Adipose tissue (tissue), 3 donors: ENCODE results near the gene ANXA11. TPM values are rescaled to one million over a fixed set of nuclear protein-coding genes. Genes with fewer than 3 reads are reported as not detected.
"Not testable (repeated sequence)": the region's sequence is repeated elsewhere in the genome, so short reads cannot be mapped to it uniquely, and the experiment has no call there.

Source experiments
- H3K27ac ChIP-seq: one replicate; pipeline ENCODE4 v1.5.1; 2013; ENCODE audit warnings: low read depth, low read length
- WGBS, 3 donors: extraction: QIAGEN DNeasy Blood & Tissue Kit; methylation state at CpG; one replicate each; pipeline ENCODE4 v1.1.7; 2013; 5-methylcytosine and 5-hydroxymethylcytosine counted together
- polyA plus RNA-seq, 3 donors: library from polyadenylated mRNA; stranded (reverse); fragments of 200-250 nt; gene quantifications; one replicate each; pipeline ENCODE4 v1.2.3, GENCODE V29; 2013
- donor health status: healthy with polysubstance abuse.
- donor health status: Bipolar disorder and iron deficiency.
- donor health status: healthy.

Gene ANXA11
- polyA plus RNA-seq, 3 donors, result 64.4 to 125 (median 117) TPM

DNA sequence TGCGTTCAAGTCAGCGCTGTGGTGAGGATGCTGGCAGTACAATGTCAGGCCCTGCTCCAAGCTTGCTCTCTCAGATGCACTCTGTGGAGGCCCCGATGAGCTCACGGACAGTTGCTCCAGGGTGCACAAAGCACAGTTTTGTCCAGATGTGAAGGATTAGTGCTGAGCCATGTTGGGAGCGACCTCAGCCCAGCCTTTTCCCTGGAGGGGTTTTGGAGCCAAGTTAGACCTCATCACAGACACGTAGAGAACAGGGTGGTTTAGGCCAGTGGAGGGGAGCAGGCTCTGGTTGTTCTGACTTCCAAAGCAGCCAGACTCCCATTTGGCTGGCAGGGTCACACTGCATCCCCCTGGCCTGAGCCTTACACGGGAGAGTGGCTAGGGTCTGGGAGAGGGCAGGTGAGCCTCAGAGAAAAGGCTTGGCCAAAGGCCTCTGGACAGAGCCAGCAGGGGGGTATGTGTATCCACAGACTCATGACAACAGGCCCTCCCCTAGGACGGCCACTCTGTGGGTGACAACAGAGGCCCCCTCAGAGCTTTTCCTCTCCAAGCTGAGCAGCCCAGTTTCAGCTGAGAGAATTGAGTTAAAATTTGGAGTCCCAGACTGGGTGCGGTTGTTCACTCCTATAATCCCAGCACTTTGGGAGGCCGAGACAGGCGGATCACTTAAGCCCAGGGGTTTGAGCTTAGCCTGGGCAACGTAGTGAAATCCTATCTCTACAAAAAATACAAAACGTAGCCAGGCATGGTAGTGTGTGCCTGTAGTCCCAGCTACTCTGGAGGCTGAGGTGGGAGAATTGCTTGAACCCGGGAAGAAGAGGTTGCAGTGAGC is 68.1 kb downstream of the ANXA11 start:
- H3K27ac ChIP-seq, result no peak overlapping the region
- WGBS, 3 donors, result 60 to 79% (median 67%) methylated on average over 14 of the region's 14 CpGs

DNA sequence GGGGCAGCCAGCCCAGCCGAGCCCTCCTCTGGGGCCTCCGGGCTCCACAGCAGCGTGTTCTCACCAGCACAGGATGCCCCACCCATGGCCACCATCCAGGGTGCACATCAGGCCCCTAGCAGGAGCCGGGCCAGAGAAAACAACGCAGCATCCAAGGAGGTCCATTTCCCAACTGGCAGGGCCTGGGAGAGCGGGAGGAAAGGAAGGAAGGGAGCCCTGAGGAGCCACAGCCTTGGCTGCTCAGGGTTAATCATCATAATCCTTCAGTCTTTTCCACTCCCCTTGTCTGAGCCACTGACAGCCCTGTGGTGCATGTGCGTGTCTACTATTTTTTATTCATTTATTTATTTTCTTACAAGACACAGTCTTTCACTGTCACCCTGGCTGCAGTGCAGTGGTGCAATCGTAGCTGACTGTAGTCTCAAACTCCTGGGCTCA is 69.2 kb downstream of the ANXA11 start:
- WGBS, 3 donors, result 32 to 64% (median 37%) methylated on average over 8 of the region's 8 CpGs
- no peak overlapping the region for H3K27ac ChIP-seq

DNA sequence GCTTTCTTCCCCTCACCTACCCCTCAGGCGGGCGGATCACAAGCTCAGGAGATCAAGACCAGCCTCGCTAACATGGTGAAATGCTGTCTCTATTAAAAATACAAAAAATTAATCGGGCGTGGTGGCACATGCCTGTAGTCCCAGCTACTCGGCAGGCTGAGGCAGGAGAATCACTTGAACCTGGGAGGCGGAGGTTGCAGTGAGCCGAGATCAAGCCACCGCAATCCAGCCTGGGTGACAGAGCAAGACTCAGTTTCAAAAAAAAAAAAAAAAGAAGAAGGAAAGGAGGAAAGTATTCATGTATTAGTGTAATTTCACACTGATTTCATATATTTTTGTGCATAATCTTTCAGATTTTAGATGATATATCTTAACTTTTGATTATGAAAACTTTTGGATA is 71.7 kb downstream of the ANXA11 start:
- WGBS, 3 donors, result 64 to 88% (median 75%) methylated on average over 9 of the region's 9 CpGs
- not testable (repeated sequence) for H3K27ac ChIP-seq

DNA sequence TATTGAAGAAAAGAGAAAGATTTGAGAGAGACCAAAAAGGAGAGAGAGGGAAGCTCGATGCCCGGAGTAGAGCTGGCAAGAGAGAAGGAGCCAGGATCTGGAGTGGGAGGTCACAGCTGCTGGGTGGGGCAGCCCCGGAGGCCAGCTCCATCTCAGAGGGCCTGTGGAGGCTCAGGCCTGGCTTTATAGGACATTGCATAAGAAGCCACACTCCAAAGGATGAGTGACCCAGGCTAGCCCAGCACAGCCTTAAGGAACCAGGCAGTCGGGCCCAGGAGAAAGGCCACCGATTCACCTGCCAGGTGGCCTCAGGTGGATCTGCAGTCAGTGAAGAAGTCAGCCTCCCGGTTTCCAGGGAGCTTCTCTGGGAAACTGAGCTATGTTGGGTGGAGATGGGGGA is 72.1 kb downstream of the ANXA11 start:
- H3K27ac ChIP-seq, result no peak overlapping the region
- WGBS, 3 donors, result 29 to 57% (median 35%) methylated on average over 6 of the region's 6 CpGs

DNA sequence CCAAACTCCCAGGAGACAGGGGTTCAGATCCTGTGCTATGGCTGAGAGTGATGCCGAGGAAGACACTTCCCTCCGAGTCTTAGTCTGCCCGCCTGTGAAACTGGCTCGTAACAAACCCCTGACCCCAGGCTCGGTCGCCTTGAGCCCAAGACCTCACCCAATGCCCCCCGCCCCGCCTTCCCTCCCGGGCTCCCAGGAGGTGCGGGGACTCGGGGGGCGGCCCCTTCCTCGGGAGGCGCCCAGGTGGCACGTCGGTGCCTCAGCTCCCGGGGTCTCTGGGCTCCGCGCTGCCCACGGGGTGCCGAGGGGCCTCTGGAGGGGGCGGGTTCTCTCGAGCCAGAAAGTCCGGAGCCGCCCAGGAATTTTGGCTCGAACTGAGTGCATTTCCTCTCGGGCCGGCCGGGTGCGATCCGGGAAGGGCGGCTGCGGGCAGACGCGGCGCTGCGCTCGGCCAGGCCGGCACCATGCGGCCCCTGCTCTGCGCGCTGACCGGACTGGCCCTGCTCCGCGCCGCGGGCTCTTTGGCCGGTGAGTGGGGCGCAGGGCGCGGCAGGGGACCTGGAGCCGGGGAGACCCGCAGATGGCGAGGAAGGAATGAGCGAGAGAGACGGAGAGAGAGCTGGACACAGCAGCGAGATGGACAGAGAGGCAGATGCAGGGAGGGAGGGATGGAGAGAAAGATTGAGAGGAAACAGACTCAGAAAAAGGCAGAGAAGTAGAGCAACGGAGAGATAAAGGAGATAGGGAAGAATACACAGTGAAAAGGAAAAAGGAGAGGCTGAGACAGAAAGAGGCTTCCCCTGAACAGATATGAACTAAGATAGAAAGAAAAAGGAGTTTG is 72.8 kb downstream of the ANXA11 start, which contains the start of gene PLAC9:
TSS of gene PLAC9 (plus strand) at position 432 of the 841 bp plus-strand sequence. CDS start at position 465, 33 bp downstream.
- 2 to 4% (median 3%) methylated on average over 56 to 57 of the region's 58 CpGs for WGBS, 3 donors
- peak within 1 kb of the TSS; percentile 11 for H3K27ac ChIP-seq

DNA sequence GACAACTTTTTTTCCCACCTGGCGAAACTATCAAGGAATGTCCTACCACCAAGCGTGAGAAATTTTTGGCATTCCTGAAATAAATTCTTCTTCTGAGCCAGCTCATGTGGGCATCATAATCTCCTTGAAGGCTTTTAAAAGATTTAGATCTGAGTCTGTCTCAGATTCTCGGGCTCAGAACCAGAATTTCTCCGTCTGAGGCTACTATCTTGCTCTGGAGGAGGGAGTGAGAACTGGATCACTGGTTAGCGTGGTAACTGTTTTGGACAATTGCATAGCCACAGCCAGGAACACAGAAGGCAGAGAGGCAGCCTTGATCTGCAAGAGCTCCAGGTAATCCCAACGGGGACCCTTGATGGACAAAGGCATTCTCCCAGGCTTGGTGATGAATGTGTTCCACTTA is 73.8 kb downstream of the ANXA11 start:
- 77 to 85% (median 81%) methylated on average over 6 of the region's 6 CpGs for WGBS, 3 donors
- H3K27ac ChIP-seq, result no peak overlapping the region

DNA sequence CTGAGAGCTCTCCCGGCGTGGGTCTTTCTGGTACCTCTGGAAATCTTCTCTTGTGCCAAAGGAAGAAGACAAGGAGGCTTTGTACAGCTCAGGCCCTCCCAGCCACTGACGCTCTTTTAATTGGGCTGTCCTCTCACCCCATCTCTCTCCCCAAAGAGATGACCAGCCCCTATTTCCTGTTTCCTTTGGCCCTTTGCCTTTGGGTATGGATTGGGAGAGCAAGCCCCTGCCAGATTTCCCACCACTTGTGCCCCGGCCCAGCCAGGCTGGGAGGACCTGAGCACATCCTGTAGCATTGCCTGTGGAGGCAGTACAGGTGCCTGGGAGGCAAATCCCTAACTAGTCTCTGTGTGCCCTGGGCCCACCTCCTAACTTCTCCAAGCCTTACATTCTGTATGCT is 78.5 kb downstream of the ANXA11 start:
- H3K27ac ChIP-seq, result no peak overlapping the region
- WGBS, 3 donors, result 45 to 68% (median 56%) methylated on average over 4 of the region's 4 CpGs

DNA sequence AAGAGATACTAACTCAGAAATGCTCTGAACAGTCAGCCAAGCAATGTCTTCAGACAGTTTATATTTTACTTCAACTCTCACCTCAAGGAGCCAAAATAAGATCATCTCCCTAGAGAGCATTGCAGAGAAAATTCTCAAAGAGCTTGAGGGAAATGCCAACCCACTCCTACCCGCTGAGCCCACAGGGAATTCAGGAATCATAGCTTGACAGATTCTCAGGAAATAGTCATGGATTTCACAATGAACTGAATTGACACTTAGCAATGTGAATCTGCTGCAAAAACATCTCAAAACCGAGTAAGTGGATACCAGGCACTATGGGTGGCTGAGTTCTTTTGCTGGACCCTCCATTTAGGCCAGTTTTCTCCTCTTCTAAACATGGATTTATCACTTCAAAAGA is 82.6 kb downstream of the ANXA11 start:
- 61 to 64% (median 64%) methylated on average over 2 of the region's 2 CpGs for WGBS, 3 donors

DNA sequence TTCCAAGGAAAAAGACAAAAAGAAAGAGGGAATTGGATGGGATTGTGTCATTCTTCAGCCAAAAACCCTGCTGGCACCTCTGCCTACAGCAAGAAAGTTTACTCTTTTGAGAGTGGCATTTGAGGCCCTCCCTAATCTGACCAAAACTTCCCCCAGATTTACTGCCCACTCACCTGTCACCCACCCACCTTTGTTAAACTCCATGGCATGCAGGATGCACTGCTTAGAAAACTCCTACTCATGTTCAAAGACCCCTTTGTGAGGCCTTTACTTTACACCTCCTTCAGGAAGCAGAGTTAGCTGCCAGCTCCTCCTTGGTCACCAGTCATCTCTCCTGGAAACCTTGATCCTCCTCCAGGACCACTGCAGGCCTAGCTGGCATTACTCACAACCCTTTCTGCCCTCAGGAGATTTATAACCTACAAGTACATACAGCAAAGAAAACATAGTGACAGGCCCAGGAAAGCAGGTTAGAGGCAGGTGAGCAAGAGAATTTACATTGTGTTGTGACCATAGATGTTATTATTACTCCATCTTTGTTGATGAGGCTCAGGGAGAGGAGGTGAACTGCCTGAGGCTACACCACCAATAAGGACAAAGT is 83.1 kb downstream of the ANXA11 start:
- H3K27ac ChIP-seq, result no peak overlapping the region

More for the DNA sequence above, 82.6 kb downstream of the ANXA11 start:
- H3K27ac ChIP-seq, result no peak overlapping the region

DNA sequence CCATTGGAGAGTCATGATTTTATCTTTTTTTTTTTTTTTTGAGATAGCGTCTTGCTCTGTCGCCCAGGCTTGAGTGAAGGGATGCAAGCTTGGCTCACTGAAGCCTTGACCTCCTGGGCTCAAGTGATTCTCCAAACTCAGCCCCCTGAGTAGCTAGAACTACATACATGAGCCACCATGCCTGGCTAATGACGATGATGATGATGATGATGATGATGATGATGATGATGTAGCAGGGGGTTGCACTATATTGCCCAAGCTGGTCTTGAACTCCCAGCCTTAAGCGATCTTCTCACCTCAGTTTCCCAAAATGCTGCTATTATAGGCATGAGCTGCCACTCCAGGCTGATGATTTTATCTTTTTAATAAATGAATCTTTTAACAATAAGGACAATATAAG is 86.7 kb downstream of the ANXA11 start:
- 76 to 91% (median 87%) methylated on average over 4 of the region's 4 CpGs for WGBS, 3 donors
- H3K27ac ChIP-seq, result no peak overlapping the region

DNA sequence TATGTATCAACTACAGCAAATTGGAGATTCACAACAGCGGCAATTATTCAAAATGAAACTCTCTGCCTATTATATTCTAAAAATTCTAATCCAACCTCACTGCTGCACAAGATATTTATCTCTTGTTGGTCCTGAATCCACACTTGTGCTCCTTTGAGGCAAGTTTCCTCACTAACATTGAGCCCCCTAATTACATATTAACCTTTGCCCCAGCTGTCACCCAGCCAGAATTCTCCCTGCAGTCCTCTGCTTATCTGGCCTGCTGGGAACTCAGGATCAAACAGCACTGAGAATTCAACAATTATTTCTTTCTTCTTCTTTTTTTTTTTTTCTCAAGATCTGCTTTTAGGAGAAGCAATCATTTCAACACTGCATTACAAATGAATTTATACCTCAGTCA is 94.4 kb downstream of the ANXA11 start:
- H3K27ac ChIP-seq, result no peak overlapping the region
- WGBS, 3 donors, result 72 to 93% (median 85%) methylated on average over 1 of the region's 1 CpG

DNA sequence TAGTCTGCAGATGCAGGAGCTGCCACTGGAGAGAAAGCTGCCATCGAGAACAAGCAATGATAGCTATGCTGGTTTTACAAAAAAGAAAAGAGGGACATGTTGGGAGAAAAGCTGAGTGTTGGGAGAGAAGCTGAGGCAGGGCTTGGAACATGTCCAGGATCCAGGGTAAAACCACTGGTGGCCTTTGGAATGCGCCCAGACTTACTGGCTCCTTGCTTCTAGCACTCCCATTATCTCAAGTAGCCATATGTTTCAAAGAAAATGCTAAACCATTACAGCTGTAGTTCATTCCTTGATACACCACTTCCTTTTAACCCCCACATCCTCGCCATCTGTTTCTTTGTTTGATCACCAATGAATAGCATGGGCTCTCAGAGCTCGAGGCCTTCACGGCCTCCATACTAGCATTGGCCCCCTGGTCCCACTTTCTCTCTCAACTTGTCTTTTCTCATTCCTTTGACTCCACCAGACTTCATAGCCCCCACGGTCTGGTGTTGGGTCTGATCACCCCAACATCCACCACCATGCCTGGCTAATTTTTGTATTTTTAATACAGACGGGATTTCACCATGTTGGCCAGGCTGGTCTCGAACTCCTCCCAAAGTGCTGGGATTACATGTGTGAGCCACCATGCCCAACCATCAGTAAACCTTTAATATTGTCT is 96.6 kb downstream of the ANXA11 start:
- 81 to 95% (median 93%) methylated on average over 8 of the region's 8 CpGs for WGBS, 3 donors
- H3K27ac ChIP-seq, result no peak overlapping the region

DNA sequence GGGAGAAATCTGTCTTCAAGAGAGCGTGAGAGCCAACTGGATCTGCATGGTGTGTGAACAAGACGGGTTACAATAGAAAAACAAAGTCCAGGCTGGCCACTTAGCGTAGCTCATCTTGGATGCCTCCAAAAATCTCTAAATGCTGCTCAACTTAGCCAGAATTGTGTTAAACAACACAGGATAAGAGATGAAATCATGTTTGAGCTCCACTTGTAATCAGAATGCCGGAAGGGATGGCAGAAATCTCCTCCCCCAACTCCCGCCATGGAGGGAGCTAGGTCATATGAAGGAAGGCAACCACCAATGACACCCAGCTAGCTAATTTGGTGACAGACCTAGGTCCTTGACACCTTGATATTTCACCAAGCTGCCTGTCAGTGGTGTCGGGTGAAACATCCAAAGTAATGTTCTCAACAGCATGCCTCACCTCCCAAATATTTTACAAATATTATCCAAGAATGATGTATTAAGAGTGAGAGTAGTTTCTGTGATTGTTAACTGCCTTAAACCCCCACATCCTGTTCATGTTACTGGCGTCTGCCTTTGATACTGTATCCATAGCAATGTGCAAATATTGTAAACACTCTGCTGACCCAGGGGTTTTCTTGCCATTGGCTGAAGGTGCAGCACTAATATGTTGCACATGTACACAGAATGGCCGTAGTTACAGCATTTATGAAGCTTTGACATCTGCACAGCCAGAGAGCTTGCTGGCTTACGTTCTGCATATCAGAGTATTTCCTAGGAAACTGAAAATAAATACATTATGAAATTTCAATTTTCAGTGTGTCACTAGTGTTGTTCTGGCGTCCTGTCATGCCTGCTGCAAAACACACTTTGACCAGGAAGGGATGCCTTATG is 101.0 kb downstream of the ANXA11 start:
- WGBS, 3 donors, result 36 to 54% (median 41%) methylated on average over 10 of the region's 10 CpGs
- H3K27ac ChIP-seq, result no peak overlapping the region

Other genes starting within 250 kb of the ANXA11 start
- 10 to 100 TPM in 1 of 3 donors, 1 to 10 TPM in 2; 9.2 to 15.1 (median 9.8) TPM for gene TMEM254, start 126.9 kb downstream of the ANXA11 start, polyA plus RNA-seq
- 100 to 1,000 TPM in 1 of 3 donors, 10 to 100 TPM in 1, 1 to 10 TPM in 1; 4.7 to 101 (median 38.5) TPM for gene PLAC9, start 72.8 kb downstream of the ANXA11 start, polyA plus RNA-seq
- 1 to 10 TPM in 1 of 3 donors, under 1 TPM in 1, not detected in 1; 0.11 to 4.4 TPM for gene MAT1A, start 84.1 kb upstream of the ANXA11 start, polyA plus RNA-seq
- gene DYDC1, start 151.2 kb upstream of the ANXA11 start, polyA plus RNA-seq, result not detected
- gene DYDC2, start 151.2 kb upstream of the ANXA11 start, polyA plus RNA-seq, result under 1 TPM in 1 of 3 donors, not detected in 2; 0.07 TPM
- gene PRXL2A, start 203.0 kb upstream of the ANXA11 start, polyA plus RNA-seq, result 100 to 1,000 TPM in 2 of 3 donors, 10 to 100 TPM in 1; 68.8 to 543 (median 243) TPM
- 10 to 100 TPM; 29.5 to 82.7 (median 36.2) TPM for gene TSPAN14, start 248.8 kb upstream of the ANXA11 start, polyA plus RNA-seq